ENCODE data around the gene SLC13A3.

The SLC13A3 gene

GRCh38 chr20:46552460-46553420, 98.5 kb downstream of the SLC13A3 start:
- no peak for DNase-seq

- no peak for DNase-seq
Observed at GRCh38 chr20:46551522-46552381, 99.5 kb downstream of the SLC13A3 start.

DNA sequence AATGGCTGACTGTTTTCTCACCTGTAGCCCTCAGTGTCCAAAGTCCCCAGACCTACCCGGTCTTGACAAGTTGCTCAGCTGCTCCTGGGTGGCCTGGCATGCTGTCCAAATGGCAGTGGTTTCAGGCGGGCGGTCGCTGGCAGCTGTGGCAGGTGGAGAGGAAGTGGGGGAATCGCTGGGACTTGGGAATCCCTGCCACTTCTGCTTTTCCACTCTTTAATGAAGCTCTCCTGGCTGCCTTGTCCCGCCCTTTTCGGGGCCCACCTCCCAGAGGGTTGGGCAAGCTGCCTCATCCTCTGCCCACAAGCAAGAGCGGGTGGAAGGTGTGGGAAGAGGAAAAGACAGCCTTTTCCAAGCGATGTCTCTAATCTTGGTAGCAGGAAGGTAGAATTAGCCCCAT, 100.8 kb downstream of the SLC13A3 start, which contains the start of gene OCSTAMP:
OCSTAMP (minus strand) TSS at position 194 of the 400 bp plus-strand sequence; CDS start at position 100, 94 bp downstream.
- DNase-seq = no peak

- DNase-seq = no peak
Observed at GRCh38 chr20:46549188-46549972, 101.9 kb downstream of the SLC13A3 start.

DNA sequence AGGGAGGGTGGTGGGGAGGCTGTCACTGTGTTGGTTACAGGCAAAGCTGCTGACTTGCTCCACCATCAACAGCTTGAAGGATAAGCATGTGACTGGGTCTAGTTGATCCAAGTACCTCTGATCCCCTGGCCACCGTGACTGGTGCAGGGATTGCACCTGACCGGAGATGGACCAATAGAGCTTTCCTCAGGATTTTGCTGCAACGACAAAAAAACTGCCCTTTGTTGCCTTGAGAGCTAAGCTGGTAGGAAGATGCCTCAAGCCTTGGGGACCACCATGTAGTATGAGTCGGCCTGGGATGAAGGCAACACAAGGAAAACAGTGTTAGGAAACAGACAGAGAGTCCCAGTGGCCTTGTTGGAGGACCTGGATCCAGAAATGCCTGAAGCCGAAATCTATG, 102.6 kb downstream of the SLC13A3 start:
- DNase-seq = no peak

DNA sequence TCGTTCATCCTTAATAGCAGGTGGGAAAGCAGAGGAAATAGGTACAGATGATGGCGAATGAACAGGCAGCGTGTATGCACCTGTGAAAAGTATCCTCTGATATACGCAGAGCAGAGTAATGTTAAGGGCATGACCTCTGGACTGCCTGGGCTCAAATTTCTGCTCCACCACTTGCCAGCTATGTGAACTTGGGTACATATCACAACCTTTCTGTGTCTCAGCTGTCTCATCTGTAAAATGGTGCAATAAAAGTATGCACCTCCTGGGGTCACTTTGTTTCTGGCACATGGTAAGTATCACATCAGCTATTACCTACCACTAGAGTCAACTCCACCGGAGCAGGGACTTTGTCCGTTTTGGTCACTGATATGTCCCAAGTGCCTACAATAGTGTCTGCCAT, 103.3 kb downstream of the SLC13A3 start:
- DNase-seq = no peak

DNA sequence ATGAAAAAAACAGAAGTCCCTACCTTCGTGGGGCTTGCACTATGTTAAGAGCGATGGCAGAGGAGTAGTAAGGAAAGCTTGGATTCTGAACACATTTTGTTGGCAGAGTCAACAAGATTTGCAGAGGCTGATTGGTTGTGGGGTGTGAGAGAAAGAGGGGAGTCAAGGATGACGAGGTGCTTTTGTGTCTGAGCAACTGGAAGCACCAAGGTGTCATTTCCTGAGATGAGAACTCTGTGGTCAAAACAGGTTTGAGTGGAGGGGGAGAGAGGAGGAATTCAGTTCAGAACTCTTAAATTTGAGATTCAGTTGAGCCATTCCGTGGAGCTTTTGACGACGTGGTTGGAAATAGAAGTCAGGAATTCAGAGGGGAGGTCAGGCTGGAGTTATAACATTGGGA, 104.3 kb downstream of the SLC13A3 start:
- no peak for DNase-seq

DNA sequence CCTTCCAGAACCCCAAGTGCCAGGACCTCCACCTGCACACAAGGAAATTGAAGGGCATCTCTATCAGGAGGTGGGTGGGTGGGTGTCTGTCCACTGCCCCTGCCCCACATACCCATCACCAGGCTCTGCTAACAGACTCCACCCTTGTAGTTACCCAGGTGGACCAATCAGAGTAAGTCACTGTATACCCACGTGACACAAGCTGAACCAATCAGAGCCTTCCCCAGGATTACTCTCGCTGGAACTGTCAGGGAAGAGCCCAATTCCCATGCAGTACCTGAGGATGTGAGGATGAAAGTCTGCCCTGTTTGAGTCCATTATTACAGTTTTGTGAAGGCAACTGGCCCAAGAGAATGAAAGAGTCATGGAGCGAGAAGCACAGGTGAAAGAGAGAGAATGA, 105.0 kb downstream of the SLC13A3 start:
- peak; percentile 13 for DNase-seq

GRCh38 chr20:46545827-46546138, 105.5 kb downstream of the SLC13A3 start:
- DNase-seq = no peak

- DNase-seq = no peak
Observed at GRCh38 chr20:46545077-46545826, 106.0 kb downstream of the SLC13A3 start.

DNA sequence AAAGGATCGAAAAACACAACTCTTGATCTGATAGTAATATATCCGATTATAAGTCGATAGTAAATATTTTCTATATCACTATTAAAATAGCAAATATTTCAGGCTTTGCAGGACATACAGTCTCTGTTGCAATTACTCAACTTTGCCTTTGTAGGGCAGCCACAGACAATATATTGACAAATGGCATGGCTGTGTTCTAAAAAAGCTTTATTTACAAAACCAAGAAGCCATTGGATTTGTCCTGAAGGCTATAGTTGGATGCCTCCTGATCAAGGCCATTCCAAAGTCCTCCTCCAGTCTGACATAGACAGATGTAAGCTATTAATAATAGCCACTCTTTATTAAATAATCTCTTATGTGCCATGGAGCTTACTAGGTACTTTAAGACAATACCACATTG, 106.7 kb downstream of the SLC13A3 start:
- DNase-seq = no peak

DNA sequence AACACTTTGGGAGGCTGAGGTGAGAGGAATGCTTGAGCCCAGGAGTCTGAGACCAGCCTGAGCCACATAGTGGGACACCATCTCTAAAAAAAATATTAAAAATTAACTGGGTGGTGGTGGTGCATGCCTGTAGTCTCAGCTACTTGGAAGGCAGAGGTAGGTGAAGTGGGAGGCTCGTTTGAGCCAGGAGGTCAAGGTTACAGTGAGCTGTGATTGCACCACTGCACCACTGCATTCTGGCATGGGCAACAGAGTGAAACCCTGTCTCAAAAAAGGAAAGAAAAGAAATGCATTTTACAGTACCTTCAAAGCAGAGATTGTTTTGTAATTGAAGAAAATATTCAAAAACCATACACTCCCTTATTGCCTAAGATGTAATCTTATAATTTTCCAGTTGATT, 107.3 kb downstream of the SLC13A3 start:
- no peak for DNase-seq

DNA sequence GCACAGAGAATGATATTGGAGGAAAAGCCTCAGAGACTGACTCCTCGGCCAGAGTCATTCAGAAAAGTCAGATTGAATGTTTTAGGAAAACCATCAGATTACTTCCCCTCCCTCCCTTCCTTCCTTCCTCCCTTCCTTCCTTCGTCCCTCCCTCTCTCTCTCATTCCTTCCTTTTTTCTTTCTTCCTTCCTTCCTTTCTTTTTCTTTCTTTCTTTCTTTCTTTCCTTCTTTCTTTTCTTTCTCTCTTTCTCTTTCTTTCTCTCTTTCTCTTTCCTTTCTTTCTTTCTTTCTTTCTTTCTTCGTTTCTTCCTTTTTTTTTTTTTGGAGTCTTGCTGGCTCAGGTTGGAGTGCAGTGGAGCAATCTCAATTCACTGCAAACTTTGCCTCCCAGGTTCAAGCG, 108.2 kb downstream of the SLC13A3 start:
- DNase-seq = no peak

GRCh38 chr20:46541229-46541935, 109.9 kb downstream of the SLC13A3 start:
- DNase-seq = no peak

GRCh38 chr20:46539113-46539512, 112.1 kb downstream of the SLC13A3 start:
- no peak for DNase-seq

DNA sequence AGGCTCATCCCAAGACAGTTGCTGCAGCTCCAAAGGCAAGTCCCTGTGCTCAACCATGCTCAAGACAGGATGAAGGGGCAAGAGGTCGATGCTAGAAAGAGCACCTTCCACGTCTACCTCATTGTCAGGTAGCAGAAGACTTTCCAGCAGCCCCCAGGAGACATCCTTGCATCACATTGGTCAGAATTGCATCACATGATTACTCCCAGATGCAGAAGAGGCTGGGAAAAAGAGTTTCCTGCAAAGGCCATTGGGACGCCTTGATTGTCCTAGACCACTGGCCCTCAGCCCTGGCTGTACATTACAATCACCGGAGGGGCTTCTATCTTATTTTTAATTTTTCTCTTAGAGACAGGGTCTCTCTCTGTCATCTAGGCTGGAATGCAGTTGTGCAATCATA, 120.6 kb downstream of the SLC13A3 start:
- DNase-seq = no peak

- no peak for DNase-seq
Observed at GRCh38 chr20:46523696-46524328, 127.4 kb downstream of the SLC13A3 start.

DNA sequence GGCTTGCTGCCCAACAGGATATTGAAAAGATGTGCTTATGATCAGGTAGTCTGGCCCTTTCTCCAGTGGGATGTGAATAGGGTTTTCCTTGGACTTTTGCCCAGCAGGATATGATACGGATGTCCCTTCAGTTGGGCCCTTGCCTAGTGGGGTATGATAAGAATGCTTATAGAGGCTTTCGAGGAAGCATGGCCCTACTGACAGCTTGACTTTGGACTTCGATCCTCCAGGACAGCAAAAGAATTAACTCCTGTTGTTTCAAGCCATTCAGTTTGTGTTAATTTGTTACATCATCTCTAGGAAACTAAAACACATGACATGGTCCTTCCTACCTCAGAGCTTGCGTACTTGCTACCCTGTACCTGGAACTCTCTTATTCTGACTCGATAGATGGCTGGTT, 128.2 kb downstream of the SLC13A3 start:
- DNase-seq = no peak

- peak; percentile 85 for DNase-seq
Observed at GRCh38 chr20:46520976-46521579, 130.2 kb downstream of the SLC13A3 start.

- no peak for DNase-seq
Observed at GRCh38 chr20:46520540-46520939, 130.7 kb downstream of the SLC13A3 start.

All from NCI-H82 (cell line).